ENCODE results near the gene PRKAR2A.
A peak's percentile ranks its signal among the peaks of the same experiment; 100 is the strongest.

Gene PRKAR2A

DNA sequence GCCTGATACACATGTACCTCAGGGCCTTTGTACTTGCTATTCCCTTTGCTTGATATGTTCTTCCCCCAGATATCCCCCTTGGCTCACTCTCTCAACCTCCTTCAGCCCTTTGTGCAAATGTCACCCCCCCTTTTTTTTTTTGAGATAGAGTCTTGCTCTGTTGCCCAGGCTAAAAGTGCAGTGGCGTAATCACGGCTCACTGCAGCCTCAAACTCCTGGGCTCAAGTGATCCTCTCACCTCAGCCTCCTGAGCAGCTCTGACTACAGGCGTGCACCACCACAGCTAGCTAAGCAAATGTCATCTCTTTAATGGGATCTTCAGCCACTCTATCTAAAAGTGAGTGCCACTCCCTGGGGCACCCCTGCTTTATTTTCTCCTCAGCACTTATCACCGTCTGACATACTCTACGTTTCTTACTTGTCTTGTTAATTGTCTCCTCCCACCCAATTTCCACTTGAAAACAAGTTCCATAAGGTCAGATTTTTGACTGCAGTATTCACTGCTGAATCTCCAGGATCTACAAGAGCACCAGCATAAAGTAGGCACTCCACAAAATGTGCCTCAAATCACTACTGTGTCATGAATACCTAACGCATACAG is 145.3 kb downstream of the PRKAR2A start:
- no peak overlapping the region for H3K9ac ChIP-seq (ENCODE audit: low read length)
- H3K27me3 ChIP-seq (ENCODE audit: control insufficient read depth, insufficient read depth, low read length): no peaks in the 10 kb centered on the region
- no peaks in the 10 kb centered on the region for H3K9me3 ChIP-seq (ENCODE audit: control insufficient read depth, insufficient read depth, low read depth, low read length)
- peaks cover 10% of the 10 kb centered on the region for H3K4me1 ChIP-seq (ENCODE audit: control insufficient read depth, insufficient read depth, low read length)
- peaks cover 61% of the 10 kb centered on the region for H3K36me3 ChIP-seq (ENCODE audit: control insufficient read depth, insufficient read depth, low read length)
- peak overlapping the region; percentile 86 for H3K27ac ChIP-seq (ENCODE audit: low read depth, low read length)
- H3K4me3 ChIP-seq (ENCODE audit: low read depth, low read length): peak overlapping the region; percentile 34; the same call in 1 of the 2 replicates

DNA sequence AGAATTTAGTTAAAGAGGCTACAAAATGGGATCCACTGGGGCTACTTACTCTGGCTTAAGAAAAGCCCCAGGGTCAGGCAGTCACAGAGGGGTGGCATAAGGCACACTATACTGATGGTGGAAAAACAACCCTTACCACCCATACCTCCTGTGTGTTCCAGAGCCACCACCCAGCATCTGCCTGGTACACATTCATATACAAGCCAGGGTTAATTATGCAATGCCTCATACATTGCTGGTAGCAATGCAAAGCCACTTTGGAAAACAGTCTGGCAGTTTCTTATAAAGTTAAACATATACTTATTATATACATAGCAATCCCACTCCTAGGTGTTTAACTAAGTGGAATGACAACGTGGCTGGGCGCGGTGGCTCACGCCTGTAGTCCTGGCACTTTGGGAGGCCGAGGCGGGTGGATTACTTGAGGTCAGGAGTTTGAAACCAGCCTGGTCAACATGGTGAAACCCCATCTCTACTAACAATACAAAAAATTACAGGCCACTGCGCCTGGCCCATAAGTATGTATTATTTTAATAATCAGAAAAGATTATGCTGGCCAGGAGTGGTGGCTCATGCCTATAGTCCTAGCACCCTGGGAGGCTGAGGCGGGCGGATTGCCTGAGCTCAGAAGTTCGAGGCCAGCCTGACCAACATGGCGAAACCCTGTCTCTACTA is 146.8 kb downstream of the PRKAR2A start:
- Histone ChIP-seq H3K9me3 (ENCODE audit: control insufficient read depth, insufficient read depth, low read depth, low read length) (no peaks in the 10 kb centered on the region), H3K27ac (ENCODE audit: low read depth, low read length) (0 out of 2 replicates have a peak overlapping the region, but pooled peaks have one; percentile 34), H3K9ac (ENCODE audit: low read length) (no peak overlapping the region), H3K4me3 (ENCODE audit: low read depth, low read length) (no peak overlapping the region), H3K36me3 (ENCODE audit: control insufficient read depth, insufficient read depth, low read length) (peaks cover 50% of the 10 kb centered on the region), H3K4me1 (ENCODE audit: control insufficient read depth, insufficient read depth, low read length) (peaks cover 17% of the 10 kb centered on the region), H3K27me3 (ENCODE audit: control insufficient read depth, insufficient read depth, low read length) (no peaks in the 10 kb centered on the region)

DNA sequence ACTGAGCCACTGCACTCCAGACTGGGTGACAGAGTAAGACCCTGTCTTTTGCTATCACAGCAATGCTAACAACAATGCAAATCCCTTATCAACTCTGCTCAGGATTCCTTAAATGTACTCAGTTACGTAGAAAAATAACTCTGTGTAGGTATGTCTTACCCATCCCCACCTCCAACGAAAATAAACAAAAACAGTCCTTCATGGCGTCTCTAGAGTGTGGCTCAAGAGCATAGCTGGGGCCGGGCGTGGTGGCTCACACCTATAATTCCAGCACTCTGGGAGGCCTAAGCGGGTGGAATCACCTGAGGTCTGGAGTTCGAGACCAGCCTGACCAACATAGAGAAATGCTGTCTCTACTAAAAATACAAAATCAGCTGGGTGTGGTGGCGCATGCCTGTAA is 148.8 kb downstream of the PRKAR2A start:
- H3K27ac ChIP-seq (ENCODE audit: low read depth, low read length): no peak overlapping the region
- H3K4me3 ChIP-seq (ENCODE audit: low read depth, low read length): no peak overlapping the region
- peaks cover 53% of the 10 kb centered on the region for H3K36me3 ChIP-seq (ENCODE audit: control insufficient read depth, insufficient read depth, low read length)
- H3K27me3 ChIP-seq (ENCODE audit: control insufficient read depth, insufficient read depth, low read length): no peaks in the 10 kb centered on the region
- no peaks in the 10 kb centered on the region for H3K9me3 ChIP-seq (ENCODE audit: control insufficient read depth, insufficient read depth, low read depth, low read length)
- no peak overlapping the region for H3K9ac ChIP-seq (ENCODE audit: low read length)
- H3K4me1 ChIP-seq (ENCODE audit: control insufficient read depth, insufficient read depth, low read length): peaks cover 27% of the 10 kb centered on the region

DNA sequence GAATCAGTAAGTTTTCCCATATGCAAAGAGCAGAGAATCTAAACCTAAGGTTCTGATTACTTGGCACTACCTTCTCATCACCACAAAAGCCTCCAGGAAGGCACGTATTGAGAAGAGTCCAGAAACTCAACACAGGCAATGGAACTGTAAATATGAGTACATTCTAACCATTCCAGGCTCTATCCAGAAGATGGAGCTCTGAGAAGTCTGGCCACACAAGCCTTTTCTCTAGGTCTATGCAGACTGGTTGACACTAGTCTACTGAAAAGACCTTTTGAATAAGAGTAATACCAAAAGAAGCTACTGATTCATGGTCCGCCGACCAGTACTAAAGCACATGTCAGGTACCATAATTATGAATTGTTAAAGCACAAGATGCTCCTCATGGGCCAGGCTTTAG is 149.7 kb downstream of the PRKAR2A start:
- Histone ChIP-seq H3K36me3 (ENCODE audit: control insufficient read depth, insufficient read depth, low read length) (peaks cover 63% of the 10 kb centered on the region), H3K4me1 (ENCODE audit: control insufficient read depth, insufficient read depth, low read length) (peaks cover 30% of the 10 kb centered on the region), H3K27me3 (ENCODE audit: control insufficient read depth, insufficient read depth, low read length) (no peaks in the 10 kb centered on the region), H3K27ac (ENCODE audit: low read depth, low read length) (no peak overlapping the region), H3K9me3 (ENCODE audit: control insufficient read depth, insufficient read depth, low read depth, low read length) (no peaks in the 10 kb centered on the region), H3K9ac (ENCODE audit: low read length) (no peak overlapping the region), H3K4me3 (ENCODE audit: low read depth, low read length) (no peak overlapping the region)

DNA sequence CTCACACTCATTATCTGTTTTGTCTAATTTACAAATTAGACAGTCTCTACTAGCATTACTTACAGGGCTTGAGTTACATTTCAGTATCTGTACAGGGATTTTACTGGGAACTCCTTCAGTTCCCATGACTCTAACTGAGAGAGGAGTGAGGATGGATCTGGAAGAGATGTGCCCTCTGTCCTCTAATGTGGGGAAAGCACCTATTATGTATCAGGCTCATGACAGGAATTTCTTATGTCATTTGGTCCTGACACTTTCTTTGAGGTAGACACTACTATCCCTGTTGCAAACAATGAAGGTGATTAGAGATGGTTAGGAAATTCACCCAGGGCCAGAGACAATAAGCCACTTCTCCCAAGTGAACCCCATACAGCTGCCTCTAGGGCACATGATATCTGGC is 151.1 kb downstream of the PRKAR2A start:
- Histone ChIP-seq H3K9me3 (ENCODE audit: control insufficient read depth, insufficient read depth, low read depth, low read length) (no peaks in the 10 kb centered on the region), H3K9ac (ENCODE audit: low read length) (no peak overlapping the region), H3K27me3 (ENCODE audit: control insufficient read depth, insufficient read depth, low read length) (no peaks in the 10 kb centered on the region), H3K4me1 (ENCODE audit: control insufficient read depth, insufficient read depth, low read length) (peaks cover 26% of the 10 kb centered on the region), H3K36me3 (ENCODE audit: control insufficient read depth, insufficient read depth, low read length) (peaks cover 70% of the 10 kb centered on the region), H3K27ac (ENCODE audit: low read depth, low read length) (no peak overlapping the region), H3K4me3 (ENCODE audit: low read depth, low read length) (no peak overlapping the region)
